ENCODE results near the gene PHF10. TPM values are rescaled to one million over a fixed set of nuclear protein-coding genes. Genes with fewer than 3 reads are reported as not detected.

The PHF10 gene
- total RNA-seq, 6 experiments from 2014 or later = 14.4 to 20.4 (median 18.7) TPM

DNA sequence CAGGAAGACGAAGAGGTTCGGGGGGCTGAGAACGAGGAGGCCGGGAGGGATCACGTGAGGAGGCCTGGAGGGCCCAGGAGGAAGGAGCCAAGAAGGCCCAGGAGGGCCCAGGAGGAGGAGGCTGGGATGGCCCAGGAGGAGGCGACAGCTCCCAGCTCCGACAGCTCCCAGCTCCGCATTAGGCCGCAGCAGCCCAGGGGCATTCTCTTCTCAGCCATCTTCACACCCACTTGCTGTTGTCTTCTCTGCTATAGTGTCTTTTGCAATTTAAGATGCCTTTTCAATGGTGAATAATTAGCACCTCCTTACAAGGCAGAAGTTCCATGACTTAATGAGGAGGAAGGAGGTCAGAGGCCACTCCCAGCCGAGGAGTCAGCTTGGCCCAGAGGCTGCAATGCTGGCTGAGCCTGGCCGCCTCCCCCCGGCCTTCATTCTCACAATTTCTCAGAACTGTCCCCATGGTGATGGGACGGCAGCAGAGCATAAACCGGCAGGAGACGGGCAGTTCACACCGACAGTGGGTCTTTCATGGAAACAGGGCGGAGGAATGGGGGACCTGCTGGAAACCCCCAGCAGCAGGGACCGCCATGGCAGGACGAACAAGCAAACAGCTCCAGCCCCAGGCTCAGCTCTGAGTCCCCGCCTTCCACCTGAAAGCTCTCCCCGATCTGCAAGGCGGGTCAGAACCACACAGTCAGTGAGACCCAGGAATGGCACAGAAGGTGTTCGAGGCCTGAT is 67.6 kb downstream of the PHF10 start:
- Mint-ChIP-seq H3K9me3 (no peaks in the 10 kb centered on the region), H3K36me3 (ENCODE audit: low read depth) (peaks cover 21% of the 10 kb centered on the region; the same call in 1 of the 2 replicates), H3K27me3 (ENCODE audit: insufficient read depth) (no peaks in the 10 kb centered on the region; the same call in 1 of the 2 replicates), H3K4me1 (ENCODE audit: low read depth) (peaks cover 17% of the 10 kb centered on the region), H3K27ac (no peak overlapping the region), H3K4me3 (no peak overlapping the region)
- no peak for DNase-seq
- TF ChIP-seq, protein P1, sequence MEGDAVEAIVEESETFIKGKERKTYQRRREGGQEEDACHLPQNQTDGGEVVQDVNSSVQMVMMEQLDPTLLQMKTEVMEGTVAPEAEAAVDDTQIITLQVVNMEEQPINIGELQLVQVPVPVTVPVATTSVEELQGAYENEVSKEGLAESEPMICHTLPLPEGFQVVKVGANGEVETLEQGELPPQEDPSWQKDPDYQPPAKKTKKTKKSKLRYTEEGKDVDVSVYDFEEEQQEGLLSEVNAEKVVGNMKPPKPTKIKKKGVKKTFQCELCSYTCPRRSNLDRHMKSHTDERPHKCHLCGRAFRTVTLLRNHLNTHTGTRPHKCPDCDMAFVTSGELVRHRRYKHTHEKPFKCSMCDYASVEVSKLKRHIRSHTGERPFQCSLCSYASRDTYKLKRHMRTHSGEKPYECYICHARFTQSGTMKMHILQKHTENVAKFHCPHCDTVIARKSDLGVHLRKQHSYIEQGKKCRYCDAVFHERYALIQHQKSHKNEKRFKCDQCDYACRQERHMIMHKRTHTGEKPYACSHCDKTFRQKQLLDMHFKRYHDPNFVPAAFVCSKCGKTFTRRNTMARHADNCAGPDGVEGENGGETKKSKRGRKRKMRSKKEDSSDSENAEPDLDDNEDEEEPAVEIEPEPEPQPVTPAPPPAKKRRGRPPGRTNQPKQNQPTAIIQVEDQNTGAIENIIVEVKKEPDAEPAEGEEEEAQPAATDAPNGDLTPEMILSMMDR (IDR thresholded peaks at IDR 0.05) = no peak

DNA sequence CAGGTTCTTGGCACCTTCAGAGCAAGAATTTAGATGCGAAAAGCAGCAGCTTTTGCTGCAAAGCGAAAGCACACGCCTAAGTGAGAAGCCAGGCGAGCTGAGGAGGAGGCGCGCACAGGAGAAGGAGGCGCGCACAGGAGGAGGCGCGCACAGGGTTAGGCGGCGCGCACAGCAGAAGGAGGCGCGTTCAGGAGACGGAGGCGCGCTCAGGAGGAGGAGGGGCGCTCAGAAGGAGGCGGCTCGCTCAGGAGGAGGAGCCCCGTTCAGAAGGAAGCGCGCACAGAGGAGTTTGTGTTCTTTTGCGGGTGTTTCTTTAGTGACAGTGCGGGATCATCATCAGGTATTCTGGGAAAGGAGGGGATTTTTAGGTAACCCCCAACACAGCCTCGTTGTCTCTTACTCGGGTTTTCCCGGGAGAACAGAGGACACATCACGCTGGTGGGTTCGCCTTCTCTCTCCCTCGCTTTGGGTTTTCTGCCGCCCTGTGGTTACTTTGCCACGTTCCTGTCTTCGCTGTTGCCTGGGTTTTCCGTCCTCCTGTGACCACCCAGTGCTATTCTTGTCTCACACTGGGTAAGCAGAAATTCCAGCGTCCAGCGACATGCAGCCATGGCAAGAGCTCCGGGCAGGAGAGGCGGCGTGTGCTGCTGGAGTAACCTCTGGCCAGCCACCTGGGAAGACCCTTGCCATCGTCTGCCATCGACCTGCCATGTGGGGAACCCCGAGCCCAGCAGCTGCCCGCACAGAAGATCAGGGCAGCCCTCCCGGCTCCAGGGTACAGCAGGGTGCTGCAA is 69.5 kb downstream of the PHF10 start:
- TF ChIP-seq, protein P1 (IDR thresholded peaks at IDR 0.05) = peak; percentile 34; the same call in 1 of the 2 replicates
- peak; percentile 51 for DNase-seq
- H3K36me3 Mint-ChIP-seq (ENCODE audit: low read depth) = peaks cover 21% of the 10 kb centered on the region; the same call in 1 of the 2 replicates
- no peaks in the 10 kb centered on the region for H3K9me3 Mint-ChIP-seq
- H3K27ac Mint-ChIP-seq = peak overlapping the region; percentile 83
- H3K4me1 Mint-ChIP-seq (ENCODE audit: low read depth) = peaks cover 17% of the 10 kb centered on the region
- H3K27me3 Mint-ChIP-seq (ENCODE audit: insufficient read depth) = no peaks in the 10 kb centered on the region; the same call in 1 of the 2 replicates
- H3K4me3 Mint-ChIP-seq = peak overlapping the region; percentile 91

Other genes starting within 250 kb of the PHF10 start
- gene WDR27, start 22.5 kb downstream of the PHF10 start, total RNA-seq (2021; fragmentation: NEBNext Ultra II Directional; extraction: Animal tissue kit (Norgen Biotek cat#: 25700)) = 10 to 100 TPM in 5 of 6 experiments, 1 to 10 TPM in 1; 10.0 to 15.8 (median 12.1) TPM
- 10 to 100 TPM; 44.9 to 53.5 (median 48.7) TPM for gene C6orf120, start 22.4 kb downstream of the PHF10 start, total RNA-seq (2021; fragmentation: NEBNext Ultra II Directional; extraction: Animal tissue kit (Norgen Biotek cat#: 25700))
- under 1 TPM; 0.36 to 0.85 (median 0.51) TPM for gene DYNLT2, start 27.1 kb upstream of the PHF10 start, total RNA-seq (2021; fragmentation: NEBNext Ultra II Directional; extraction: Animal tissue kit (Norgen Biotek cat#: 25700))
- 10 to 100 TPM; 13.7 to 17.5 (median 15.9) TPM for gene ERMARD, start 27.1 kb upstream of the PHF10 start, total RNA-seq (2021; fragmentation: NEBNext Ultra II Directional; extraction: Animal tissue kit (Norgen Biotek cat#: 25700))